ENCODE data around the gene ZPBP2. TPM values are rescaled to one million over a fixed set of nuclear protein-coding genes. Genes with fewer than 3 reads are reported as not detected.

The ZPBP2 gene, protein sequence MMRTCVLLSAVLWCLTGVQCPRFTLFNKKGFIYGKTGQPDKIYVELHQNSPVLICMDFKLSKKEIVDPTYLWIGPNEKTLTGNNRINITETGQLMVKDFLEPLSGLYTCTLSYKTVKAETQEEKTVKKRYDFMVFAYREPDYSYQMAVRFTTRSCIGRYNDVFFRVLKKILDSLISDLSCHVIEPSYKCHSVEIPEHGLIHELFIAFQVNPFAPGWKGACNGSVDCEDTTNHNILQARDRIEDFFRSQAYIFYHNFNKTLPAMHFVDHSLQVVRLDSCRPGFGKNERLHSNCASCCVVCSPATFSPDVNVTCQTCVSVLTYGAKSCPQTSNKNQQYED
- not detected for polyA plus RNA-seq
- long read RNA-seq, donor 1 = 0 reads
- long read RNA-seq, donor 2 = 0 reads
- long read RNA-seq, donor 3 = 0 reads
- long read RNA-seq, donor 4 = 0 reads
- long read RNA-seq, donor 5 = 0 reads
- long read RNA-seq, donor 6 = 0 reads
- long read RNA-seq, donor 7 = 0 reads
- long read RNA-seq, donor 8 = 0 reads
- long read RNA-seq, donor 9 = 0 reads
- long read RNA-seq, donor 10 = 0 reads

DNA sequence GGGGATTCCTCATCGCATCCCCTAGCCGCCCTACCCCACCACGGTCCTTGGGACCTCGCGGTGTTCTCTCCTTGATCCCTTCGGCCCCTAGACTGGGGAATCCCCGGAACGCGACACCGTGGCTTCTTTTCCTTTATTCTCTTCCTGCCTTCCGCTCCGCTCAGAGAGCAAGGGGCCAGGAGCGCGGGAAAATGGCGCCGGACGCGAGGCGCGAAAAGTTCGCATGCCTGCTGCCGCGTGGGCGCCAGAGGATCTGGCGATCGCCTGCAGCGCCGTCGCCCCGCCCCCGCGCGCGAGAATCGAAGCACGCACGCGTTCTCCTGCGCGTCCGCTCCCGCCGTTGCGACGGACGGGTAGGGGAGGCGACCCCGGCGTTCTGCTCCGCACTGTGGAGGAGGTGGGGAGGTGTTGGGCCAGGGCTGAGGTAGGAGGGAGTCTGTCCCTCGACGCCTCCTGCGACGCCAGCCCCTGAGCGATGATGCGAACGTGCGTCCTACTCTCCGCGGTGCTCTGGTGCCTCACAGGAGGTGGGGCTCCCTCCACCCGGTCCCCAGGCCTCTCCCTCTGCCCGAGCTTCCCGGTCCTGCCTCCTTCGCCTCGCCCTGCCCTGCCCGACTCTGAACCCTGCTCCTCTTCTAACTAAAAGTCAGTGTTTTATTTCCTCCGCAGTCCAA, at the start of gene ZPBP2:
ZPBP2 (plus strand) TSS at position 323 of the 674 bp plus-strand sequence; CDS start at position 476, 153 bp downstream.
- FAIRE-seq = no peak
- DNase-seq = peak; percentile 38 to 46
- peaks cover 7 to 53% (median 7%) of the 10 kb centered on the region in 3 donors for H3K27me3 ChIP-seq (ENCODE audit: control insufficient read depth in 3 of 3, insufficient read depth in 3 of 3, low read length in 3 of 3)
- H3K36me3 ChIP-seq (ENCODE audit: control insufficient read depth in 3 of 3, insufficient read depth in 2 of 3, low read depth in 1 of 3, low read length in 3 of 3) = no peaks in the 10 kb centered on the region
- peak within 1 kb of the TSS in 2 of 3 donors; percentile 64 to 73 for H3K27ac ChIP-seq (ENCODE audit: low read depth in 1 of 3, low read length in 2 of 3)
- WGBS, 3 donors = 28 to 43% (median 28%) methylated on average over 66 to 67 of the region's 67 CpGs
- peak within 1 kb of the TSS in 1 of 3 donors; percentile 26 for H3K4me3 ChIP-seq (ENCODE audit: low read depth in 1 of 3, low read length in 3 of 3)
- H3K9me3 ChIP-seq (ENCODE audit: control insufficient read depth in 2 of 2, insufficient read depth in 1 of 2, low read depth in 1 of 2, low read length in 1 of 2) = peaks cover 0 to 18% of the 10 kb centered on the region in 2 donors
- H3K4me1 ChIP-seq (ENCODE audit: control insufficient read depth in 3 of 3, insufficient read depth in 2 of 3, low read depth in 1 of 3, low read length in 2 of 3) = peaks cover 0 to 8% (median 0%) of the 10 kb centered on the region in 3 donors

DNA sequence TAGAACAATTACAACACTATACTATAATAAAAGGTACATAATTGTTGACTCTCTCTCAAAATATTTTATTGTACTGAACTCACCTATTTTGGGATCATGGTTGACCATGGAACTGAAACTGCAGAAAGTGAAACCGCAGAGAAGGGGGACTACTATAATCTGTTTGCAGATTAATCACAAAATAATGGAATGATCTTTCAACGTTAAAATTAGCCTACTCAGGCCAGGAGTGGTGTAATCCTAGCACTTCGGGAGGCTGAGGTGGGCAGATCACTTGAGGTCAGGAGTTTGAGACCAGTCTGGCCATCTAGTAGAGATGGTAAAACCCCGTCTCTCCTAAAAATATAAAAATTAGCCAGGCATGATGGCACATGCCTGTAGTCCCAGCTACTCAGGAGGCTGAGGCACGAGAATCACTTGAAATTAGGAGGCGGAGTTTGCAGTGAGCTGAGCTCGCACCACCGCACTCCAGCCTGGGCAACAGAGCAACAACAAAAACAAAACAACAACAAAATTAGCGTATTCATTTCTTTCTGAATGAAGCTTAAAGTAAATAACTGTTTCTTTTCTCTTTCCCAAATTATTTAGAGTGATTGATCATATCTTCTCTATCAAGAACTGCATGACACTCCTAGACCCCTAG, 49.5 kb upstream of the ZPBP2 start:
- 66 to 74% (median 68%) methylated on average over 9 of the region's 9 CpGs for WGBS, 3 donors
- DNase-seq (no peak), FAIRE-seq (no peak)
- Histone ChIP-seq H3K36me3 (ENCODE audit: control insufficient read depth in 3 of 3, insufficient read depth in 2 of 3, low read depth in 1 of 3, low read length in 3 of 3) (peaks cover 0 to under 1% (median 0%) of the 10 kb centered on the region in 3 donors), H3K27ac (ENCODE audit: low read depth in 1 of 3, low read length in 2 of 3) (no peak overlapping the region), H3K27me3 (ENCODE audit: control insufficient read depth in 3 of 3, insufficient read depth in 3 of 3, low read length in 3 of 3) (no peaks in the 10 kb centered on the region), H3K9me3 (ENCODE audit: control insufficient read depth in 2 of 2, insufficient read depth in 1 of 2, low read depth in 1 of 2, low read length in 1 of 2) (peaks cover 0 to 2% of the 10 kb centered on the region in 2 donors), H3K4me3 (ENCODE audit: low read depth in 1 of 3, low read length in 3 of 3) (no peak overlapping the region), H3K4me1 (ENCODE audit: control insufficient read depth in 3 of 3, insufficient read depth in 2 of 3, low read depth in 1 of 3, low read length in 2 of 3) (peaks cover 0 to 3% (median 0%) of the 10 kb centered on the region in 3 donors)

DNA sequence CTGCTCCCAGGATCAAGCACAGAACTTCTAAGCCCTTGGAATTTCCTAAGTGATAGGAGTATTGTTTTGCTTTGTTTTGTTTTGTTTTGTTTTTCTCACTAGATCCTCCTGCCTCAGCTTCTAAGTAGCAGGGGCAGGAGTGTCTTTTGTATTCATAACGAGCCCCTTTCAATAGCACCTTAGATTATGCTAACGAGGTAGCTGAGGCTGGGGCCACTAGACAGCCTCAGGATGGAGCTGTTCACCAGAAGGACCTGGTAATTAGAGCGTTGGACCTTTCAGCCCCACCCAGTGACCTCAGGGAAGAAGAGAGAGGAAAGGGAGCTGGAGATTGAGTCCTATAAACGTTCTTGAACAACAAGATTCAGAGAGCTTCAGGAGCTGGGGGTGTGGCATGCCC, 47.5 kb upstream of the ZPBP2 start:
- H3K27ac ChIP-seq (ENCODE audit: low read depth in 1 of 3, low read length in 2 of 3) = no peak overlapping the region
- H3K4me3 ChIP-seq (ENCODE audit: low read depth in 1 of 3, low read length in 3 of 3) = no peak overlapping the region
- DNase-seq = peak in 1 of 2 donors; percentile 7
- H3K27me3 ChIP-seq (ENCODE audit: control insufficient read depth in 3 of 3, insufficient read depth in 3 of 3, low read length in 3 of 3) = peaks cover 0 to 2% (median 0%) of the 10 kb centered on the region in 3 donors
- peaks cover 0 to 2% (median 0%) of the 10 kb centered on the region in 3 donors for H3K36me3 ChIP-seq (ENCODE audit: control insufficient read depth in 3 of 3, insufficient read depth in 2 of 3, low read depth in 1 of 3, low read length in 3 of 3)
- 12 to 36% (median 15%) methylated on average over 4 of the region's 4 CpGs for WGBS, 3 donors
- no peak for FAIRE-seq
- peaks cover 2 to 15% of the 10 kb centered on the region in 2 donors for H3K9me3 ChIP-seq (ENCODE audit: control insufficient read depth in 2 of 2, insufficient read depth in 1 of 2, low read depth in 1 of 2, low read length in 1 of 2)
- peaks cover 0 to 3% (median 0%) of the 10 kb centered on the region in 3 donors for H3K4me1 ChIP-seq (ENCODE audit: control insufficient read depth in 3 of 3, insufficient read depth in 2 of 3, low read depth in 1 of 3, low read length in 2 of 3)

DNA sequence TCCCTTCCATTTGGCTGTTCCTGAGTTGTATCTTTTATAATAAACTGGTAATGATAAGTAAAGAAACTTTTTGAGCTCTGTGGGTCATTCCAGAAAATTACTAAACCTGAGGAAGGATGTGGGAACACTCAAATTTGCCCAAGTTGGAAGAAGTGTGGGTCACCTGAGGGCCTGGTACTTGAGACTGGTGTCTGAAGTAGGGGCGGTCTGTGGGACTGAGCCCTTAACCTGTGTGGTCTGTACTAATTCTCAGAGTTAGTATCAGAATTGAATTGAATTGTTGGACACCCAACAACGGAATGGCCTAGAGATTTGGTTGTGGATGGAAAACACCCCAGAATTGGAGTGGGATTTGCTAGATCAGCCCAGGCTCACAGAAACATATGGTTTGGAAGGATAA, 47.0 kb upstream of the ZPBP2 start:
- H3K9me3 ChIP-seq (ENCODE audit: control insufficient read depth in 2 of 2, insufficient read depth in 1 of 2, low read depth in 1 of 2, low read length in 1 of 2) = peaks cover 2 to 15% of the 10 kb centered on the region in 2 donors
- peaks cover 0 to 2% (median 0%) of the 10 kb centered on the region in 3 donors for H3K36me3 ChIP-seq (ENCODE audit: control insufficient read depth in 3 of 3, insufficient read depth in 2 of 3, low read depth in 1 of 3, low read length in 3 of 3)
- 92 to 98% (median 96%) methylated on average over 2 of the region's 2 CpGs for WGBS, 3 donors
- peaks cover 0 to 2% (median 0%) of the 10 kb centered on the region in 3 donors for H3K27me3 ChIP-seq (ENCODE audit: control insufficient read depth in 3 of 3, insufficient read depth in 3 of 3, low read length in 3 of 3)
- FAIRE-seq = no peak
- H3K4me3 ChIP-seq (ENCODE audit: low read depth in 1 of 3, low read length in 3 of 3) = no peak overlapping the region
- H3K4me1 ChIP-seq (ENCODE audit: control insufficient read depth in 3 of 3, insufficient read depth in 2 of 3, low read depth in 1 of 3, low read length in 2 of 3) = peaks cover 0 to 3% (median 0%) of the 10 kb centered on the region in 3 donors
- DNase-seq = no peak
- H3K27ac ChIP-seq (ENCODE audit: low read depth in 1 of 3, low read length in 2 of 3) = no peak overlapping the region

DNA sequence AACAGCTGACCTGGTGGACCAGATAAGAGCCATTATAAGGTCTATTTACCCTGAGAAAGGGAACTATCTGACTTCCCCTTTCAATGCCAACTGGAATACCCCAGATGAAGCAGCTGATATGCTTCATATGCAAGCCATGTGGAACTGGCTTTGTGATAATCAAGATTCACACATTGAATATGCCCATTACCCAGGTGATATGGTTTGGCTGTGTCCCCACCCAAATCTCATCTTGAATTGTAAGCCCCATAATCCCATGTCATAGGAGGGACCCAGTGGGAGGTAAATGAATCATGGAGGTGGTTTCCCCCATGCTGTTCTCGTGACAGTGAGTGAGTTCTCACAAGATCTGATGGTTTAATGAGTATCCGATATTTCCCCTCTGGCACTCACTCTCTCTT, 46.0 kb upstream of the ZPBP2 start:
- peaks cover 0 to 2% (median 0%) of the 10 kb centered on the region in 3 donors for H3K27me3 ChIP-seq (ENCODE audit: control insufficient read depth in 3 of 3, insufficient read depth in 3 of 3, low read length in 3 of 3)
- H3K4me1 ChIP-seq (ENCODE audit: control insufficient read depth in 3 of 3, insufficient read depth in 2 of 3, low read depth in 1 of 3, low read length in 2 of 3) = peaks cover 0 to 3% (median 0%) of the 10 kb centered on the region in 3 donors
- H3K36me3 ChIP-seq (ENCODE audit: control insufficient read depth in 3 of 3, insufficient read depth in 2 of 3, low read depth in 1 of 3, low read length in 3 of 3) = peaks cover 0 to 2% (median 0%) of the 10 kb centered on the region in 3 donors
- DNase-seq (no peak), FAIRE-seq (no peak)
- peaks cover 2 to 15% of the 10 kb centered on the region in 2 donors for H3K9me3 ChIP-seq (ENCODE audit: control insufficient read depth in 2 of 2, insufficient read depth in 1 of 2, low read depth in 1 of 2, low read length in 1 of 2)
- 63 to 92% (median 80%) methylated on average over 2 of the region's 2 CpGs for WGBS, 3 donors
- no peak overlapping the region for H3K27ac ChIP-seq (ENCODE audit: low read depth in 1 of 3, low read length in 2 of 3)
- H3K4me3 ChIP-seq (ENCODE audit: low read depth in 1 of 3, low read length in 3 of 3) = no peak overlapping the region

DNA sequence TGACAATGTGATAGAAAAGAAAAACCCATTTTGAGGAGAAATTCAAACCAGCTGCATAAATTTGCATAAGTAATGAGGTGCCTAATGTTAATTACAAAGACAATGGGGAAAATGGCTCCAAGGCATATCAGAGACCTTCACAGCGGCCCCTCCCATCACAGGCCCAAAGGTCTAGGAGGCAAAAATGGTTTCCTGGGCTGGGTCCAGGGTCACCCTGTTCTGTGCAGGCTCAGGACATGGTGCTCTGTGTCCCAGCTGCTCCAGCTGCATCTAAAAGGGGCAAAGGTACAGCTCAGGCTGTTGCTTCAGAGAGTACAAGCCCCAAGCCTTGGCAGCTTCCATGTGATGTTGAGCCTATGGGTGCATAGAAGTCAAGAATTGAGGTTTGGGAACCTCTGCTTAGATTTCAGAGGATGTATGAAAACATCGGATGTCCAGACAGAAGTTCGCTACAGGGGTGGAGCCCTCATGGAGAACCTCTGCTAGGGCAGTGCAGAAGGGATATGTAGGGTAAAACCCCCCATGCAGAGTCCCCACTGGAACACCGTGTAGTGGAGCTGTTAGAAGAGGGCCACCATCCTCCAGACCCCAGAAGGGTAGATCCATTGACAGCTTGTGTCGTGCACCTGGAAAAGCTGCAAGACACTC, 44.5 kb upstream of the ZPBP2 start:
- Histone ChIP-seq H3K36me3 (ENCODE audit: control insufficient read depth in 3 of 3, insufficient read depth in 2 of 3, low read depth in 1 of 3, low read length in 3 of 3) (peaks cover 0 to 2% (median 2%) of the 10 kb centered on the region in 3 donors), H3K9me3 (ENCODE audit: control insufficient read depth in 2 of 2, insufficient read depth in 1 of 2, low read depth in 1 of 2, low read length in 1 of 2) (peaks cover 2 to 15% of the 10 kb centered on the region in 2 donors), H3K27ac (ENCODE audit: low read depth in 1 of 3, low read length in 2 of 3) (no peak overlapping the region), H3K4me1 (ENCODE audit: control insufficient read depth in 3 of 3, insufficient read depth in 2 of 3, low read depth in 1 of 3, low read length in 2 of 3) (peaks cover 0 to 6% (median 5%) of the 10 kb centered on the region in 3 donors), H3K4me3 (ENCODE audit: low read depth in 1 of 3, low read length in 3 of 3) (no peak overlapping the region), H3K27me3 (ENCODE audit: control insufficient read depth in 3 of 3, insufficient read depth in 3 of 3, low read length in 3 of 3) (peaks cover 0 to 2% (median 0%) of the 10 kb centered on the region in 3 donors)
- WGBS, 3 donors = 94 to 100% (median 97%) methylated on average over 5 of the region's 5 CpGs
- DNase-seq (no peak), FAIRE-seq (no peak)

DNA sequence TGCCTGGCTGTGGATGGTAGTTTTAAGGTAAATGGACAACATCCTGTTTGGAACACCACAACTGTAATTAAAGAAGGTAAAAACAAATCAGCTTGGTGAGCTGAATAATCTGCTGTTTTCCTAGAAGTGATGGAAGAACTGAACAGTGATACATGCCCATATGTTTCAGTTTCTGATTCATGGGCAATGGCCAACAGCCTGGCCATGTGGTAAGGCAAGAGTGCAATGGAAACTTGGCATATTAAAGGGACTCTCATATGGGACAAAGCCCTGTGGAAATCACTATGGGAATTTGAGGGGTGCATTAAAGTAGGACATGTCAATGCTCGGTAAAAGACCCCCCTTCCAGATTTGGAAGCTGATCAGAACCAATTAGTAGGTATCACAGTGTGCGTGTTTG, 41.7 kb upstream of the ZPBP2 start:
- peaks cover 0 to 2% (median 2%) of the 10 kb centered on the region in 3 donors for H3K36me3 ChIP-seq (ENCODE audit: control insufficient read depth in 3 of 3, insufficient read depth in 2 of 3, low read depth in 1 of 3, low read length in 3 of 3)
- no peak overlapping the region for H3K27ac ChIP-seq (ENCODE audit: low read depth in 1 of 3, low read length in 2 of 3)
- no peak for DNase-seq
- H3K4me3 ChIP-seq (ENCODE audit: low read depth in 1 of 3, low read length in 3 of 3) = no peak overlapping the region
- FAIRE-seq = no peak
- peaks cover 0 to 7% (median 1%) of the 10 kb centered on the region in 3 donors for H3K4me1 ChIP-seq (ENCODE audit: control insufficient read depth in 3 of 3, insufficient read depth in 2 of 3, low read depth in 1 of 3, low read length in 2 of 3)
- 95 to 96% (median 95%) methylated on average over 2 of the region's 2 CpGs for WGBS, 3 donors
- H3K9me3 ChIP-seq (ENCODE audit: control insufficient read depth in 2 of 2, insufficient read depth in 1 of 2, low read depth in 1 of 2, low read length in 1 of 2) = peaks cover 2 to 15% of the 10 kb centered on the region in 2 donors
- peaks cover 0 to 2% (median 0%) of the 10 kb centered on the region in 3 donors for H3K27me3 ChIP-seq (ENCODE audit: control insufficient read depth in 3 of 3, insufficient read depth in 3 of 3, low read length in 3 of 3)

Measured in small intestine (tissue), 16 donors.